ENCODE results near the gene CHRDL2.

CHRDL2 gene

GRCh38 chr11:74654976-74655375, 76.2 kb downstream of the CHRDL2 start:
- Histone ChIP-seq H3K4me3 (ENCODE audit: low read length in 2 of 2) (no peak overlapping the region), H3K9me3 (ENCODE audit: control insufficient read depth in 2 of 2, low read length in 2 of 2) (no peaks in the 10 kb centered on the region), H3K36me3 (ENCODE audit: control insufficient read depth in 2 of 2, insufficient read depth in 2 of 2, low read length in 2 of 2) (no peaks in the 10 kb centered on the region), H3K9ac (ENCODE audit: low read depth in 1 of 2, low read length in 2 of 2) (no peak overlapping the region), H3K4me1 (ENCODE audit: control insufficient read depth in 2 of 2, insufficient read depth in 2 of 2, low read length in 2 of 2) (peaks cover 0 to 5% of the 10 kb centered on the region in 2 donors), H3K27ac (ENCODE audit: low read depth in 2 of 2, low read length in 2 of 2) (no peak overlapping the region), H3K27me3 (ENCODE audit: control insufficient read depth in 2 of 2, insufficient read depth in 2 of 2, low read length in 2 of 2) (no peaks in the 10 kb centered on the region)

GRCh38 chr11:74650498-74650897, 80.7 kb downstream of the CHRDL2 start:
- H3K27ac ChIP-seq (ENCODE audit: low read depth in 2 of 2, low read length in 2 of 2): no peak overlapping the region
- peaks cover 0 to 7% of the 10 kb centered on the region in 2 donors for H3K4me1 ChIP-seq (ENCODE audit: control insufficient read depth in 2 of 2, insufficient read depth in 2 of 2, low read length in 2 of 2)
- no peaks in the 10 kb centered on the region for H3K9me3 ChIP-seq (ENCODE audit: control insufficient read depth in 2 of 2, low read length in 2 of 2)
- peaks cover 0 to 10% of the 10 kb centered on the region in 2 donors for H3K36me3 ChIP-seq (ENCODE audit: control insufficient read depth in 2 of 2, insufficient read depth in 2 of 2, low read length in 2 of 2)
- no peak overlapping the region for H3K9ac ChIP-seq (ENCODE audit: low read depth in 1 of 2, low read length in 2 of 2)
- H3K27me3 ChIP-seq (ENCODE audit: control insufficient read depth in 2 of 2, insufficient read depth in 2 of 2, low read length in 2 of 2): no peaks in the 10 kb centered on the region
- H3K4me3 ChIP-seq (ENCODE audit: low read length in 2 of 2): no peak overlapping the region

- Histone ChIP-seq H3K27ac (ENCODE audit: low read depth in 2 of 2, low read length in 2 of 2) (no peak overlapping the region), H3K36me3 (ENCODE audit: control insufficient read depth in 2 of 2, insufficient read depth in 2 of 2, low read length in 2 of 2) (peaks cover 0 to 10% of the 10 kb centered on the region in 2 donors), H3K4me1 (ENCODE audit: control insufficient read depth in 2 of 2, insufficient read depth in 2 of 2, low read length in 2 of 2) (peaks cover 0 to 7% of the 10 kb centered on the region in 2 donors)
These were observed 82.3 kb downstream of the CHRDL2 start for GRCh38 chr11:74648894-74649293.

GRCh38 chr11:74647831-74648230, 83.4 kb downstream of the CHRDL2 start:
- no peak overlapping the region for H3K9ac ChIP-seq (ENCODE audit: low read depth in 1 of 2, low read length in 2 of 2)
- H3K27me3 ChIP-seq (ENCODE audit: control insufficient read depth in 2 of 2, insufficient read depth in 2 of 2, low read length in 2 of 2): no peaks in the 10 kb centered on the region
- H3K36me3 ChIP-seq (ENCODE audit: control insufficient read depth in 2 of 2, insufficient read depth in 2 of 2, low read length in 2 of 2): peaks cover 0 to 10% of the 10 kb centered on the region in 2 donors
- no peak overlapping the region for H3K27ac ChIP-seq (ENCODE audit: low read depth in 2 of 2, low read length in 2 of 2)
- H3K9me3 ChIP-seq (ENCODE audit: control insufficient read depth in 2 of 2, low read length in 2 of 2): no peaks in the 10 kb centered on the region
- H3K4me1 ChIP-seq (ENCODE audit: control insufficient read depth in 2 of 2, insufficient read depth in 2 of 2, low read length in 2 of 2): peaks cover 0 to 7% of the 10 kb centered on the region in 2 donors
- no peak overlapping the region for H3K4me3 ChIP-seq (ENCODE audit: low read length in 2 of 2)

More at GRCh38 chr11:74648894-74649293, 82.3 kb downstream of the CHRDL2 start:
- Histone ChIP-seq H3K9me3 (ENCODE audit: control insufficient read depth in 2 of 2, low read length in 2 of 2) (no peaks in the 10 kb centered on the region), H3K27me3 (ENCODE audit: control insufficient read depth in 2 of 2, insufficient read depth in 2 of 2, low read length in 2 of 2) (no peaks in the 10 kb centered on the region), H3K9ac (ENCODE audit: low read depth in 1 of 2, low read length in 2 of 2) (no peak overlapping the region), H3K4me3 (ENCODE audit: low read length in 2 of 2) (no peak overlapping the region)

GRCh38 chr11:74647404-74647803, 83.8 kb downstream of the CHRDL2 start:
- H3K4me3 ChIP-seq (ENCODE audit: low read length in 2 of 2): no peak overlapping the region
- H3K36me3 ChIP-seq (ENCODE audit: control insufficient read depth in 2 of 2, insufficient read depth in 2 of 2, low read length in 2 of 2): peaks cover 0 to 10% of the 10 kb centered on the region in 2 donors
- H3K27me3 ChIP-seq (ENCODE audit: control insufficient read depth in 2 of 2, insufficient read depth in 2 of 2, low read length in 2 of 2): no peaks in the 10 kb centered on the region
- peaks cover 0 to 7% of the 10 kb centered on the region in 2 donors for H3K4me1 ChIP-seq (ENCODE audit: control insufficient read depth in 2 of 2, insufficient read depth in 2 of 2, low read length in 2 of 2)
- H3K9ac ChIP-seq (ENCODE audit: low read depth in 1 of 2, low read length in 2 of 2): no peak overlapping the region
- H3K9me3 ChIP-seq (ENCODE audit: control insufficient read depth in 2 of 2, low read length in 2 of 2): no peaks in the 10 kb centered on the region
- no peak overlapping the region for H3K27ac ChIP-seq (ENCODE audit: low read depth in 2 of 2, low read length in 2 of 2)

- Histone ChIP-seq H3K36me3 (ENCODE audit: control insufficient read depth in 2 of 2, insufficient read depth in 2 of 2, low read length in 2 of 2) (peaks cover 2 to 12% of the 10 kb centered on the region in 2 donors), H3K4me1 (ENCODE audit: control insufficient read depth in 2 of 2, insufficient read depth in 2 of 2, low read length in 2 of 2) (peaks cover 0 to 7% of the 10 kb centered on the region in 2 donors), H3K27ac (ENCODE audit: low read depth in 2 of 2, low read length in 2 of 2) (peak overlapping the region in 1 of 2 donors; percentile 4), H3K9me3 (ENCODE audit: control insufficient read depth in 2 of 2, low read length in 2 of 2) (no peaks in the 10 kb centered on the region), H3K9ac (ENCODE audit: low read depth in 1 of 2, low read length in 2 of 2) (no peak overlapping the region), H3K27me3 (ENCODE audit: control insufficient read depth in 2 of 2, insufficient read depth in 2 of 2, low read length in 2 of 2) (no peaks in the 10 kb centered on the region), H3K4me3 (ENCODE audit: low read length in 2 of 2) (no peak overlapping the region)
These were observed 84.3 kb downstream of the CHRDL2 start for GRCh38 chr11:74646954-74647353.
